ENCODE results near the gene CHPF. TPM values are rescaled to one million over a fixed set of nuclear protein-coding genes. Genes with fewer than 3 reads are reported as not detected.

The CHPF gene
- total RNA-seq, 1 experiment from 2014 or later = 126 TPM

GRCh38 chr2:219514836-219515235 is 28.8 kb downstream of the CHPF start:
- no peak for DNase-seq (ENCODE audit: low read depth)

GRCh38 chr2:219514196-219514761 is 29.3 kb downstream of the CHPF start, which contains the start of gene ASIC4:
TSS of gene ASIC4 (plus strand) at chr2:219514482. CDS start at chr2:219514725, 243 bp downstream.
- DNase-seq (ENCODE audit: low read depth) = no peak

GRCh38 chr2:219513787-219514186 is 29.8 kb downstream of the CHPF start:
- no peak for DNase-seq (ENCODE audit: low read depth)

- DNase-seq (ENCODE audit: low read depth) = no peak
Measured at GRCh38 chr2:219512524-219513216, 30.9 kb downstream of the CHPF start.

- no peak for DNase-seq (ENCODE audit: low read depth)
Measured at GRCh38 chr2:219511547-219512325, 31.9 kb downstream of the CHPF start.

- no peak for DNase-seq (ENCODE audit: low read depth)
Measured at GRCh38 chr2:219510512-219511135, 33.0 kb downstream of the CHPF start.

GRCh38 chr2:219509780-219510511 is 33.7 kb downstream of the CHPF start:
- DNase-seq (ENCODE audit: low read depth) = peak; percentile 39

GRCh38 chr2:219508971-219509779 is 34.4 kb downstream of the CHPF start:
- no peak for DNase-seq (ENCODE audit: low read depth)

GRCh38 chr2:219508444-219508734 is 35.2 kb downstream of the CHPF start:
- DNase-seq (ENCODE audit: low read depth) = no peak

- no peak for DNase-seq (ENCODE audit: low read depth)
Measured at GRCh38 chr2:219507581-219508443, 35.8 kb downstream of the CHPF start.

- DNase-seq (ENCODE audit: low read depth) = no peak
Measured at GRCh38 chr2:219506802-219507526, 36.6 kb downstream of the CHPF start.

GRCh38 chr2:219506153-219506801 is 37.3 kb downstream of the CHPF start:
- no peak for DNase-seq (ENCODE audit: low read depth)

- DNase-seq (ENCODE audit: low read depth) = no peak
Measured at GRCh38 chr2:219505585-219505984, 38.0 kb downstream of the CHPF start.

GRCh38 chr2:219502618-219503017 is 41.0 kb downstream of the CHPF start:
- no peak for DNase-seq (ENCODE audit: low read depth)

GRCh38 chr2:219501849-219502248 is 41.8 kb downstream of the CHPF start:
- no peak for DNase-seq (ENCODE audit: low read depth)

- DNase-seq (ENCODE audit: low read depth) = peak; percentile 15
Measured at GRCh38 chr2:219500135-219500534, 43.5 kb downstream of the CHPF start.

- no peak for DNase-seq (ENCODE audit: low read depth)
Measured at GRCh38 chr2:219499555-219499954, 44.1 kb downstream of the CHPF start.

- DNase-seq (ENCODE audit: low read depth) = no peak
Measured at GRCh38 chr2:219499058-219499307, 44.6 kb downstream of the CHPF start.

Measured in HT1080 (cell line).